Glomerular endothelial cell (primary cell): ENCODE data around the gene TMEM269. TPM values are rescaled to one million over a fixed set of nuclear protein-coding genes. Genes with fewer than 3 reads are reported as not detected.
"Not testable (repeated sequence)": the region's sequence is repeated elsewhere in the genome, so short reads cannot be mapped to it uniquely, and the experiment has no call there.

Experiments used
- DNase-seq: peaks from one replicate; pipeline ENCODE4 v3.0.0-alpha.2; 2011; ENCODE audit warnings: low read depth, low spot score; ENCODE audit errors: extremely low read depth
- total RNA-seq: library from RNA; depleted of rRNA; stranded (reverse); fragments of >200 nt; gene quantifications from 2 replicates; pipeline ENCODE4 v1.2.3, GENCODE V29; 2015

TMEM269 gene
- total RNA-seq, 1 donor from 2014 or later, result not detected

DNA sequence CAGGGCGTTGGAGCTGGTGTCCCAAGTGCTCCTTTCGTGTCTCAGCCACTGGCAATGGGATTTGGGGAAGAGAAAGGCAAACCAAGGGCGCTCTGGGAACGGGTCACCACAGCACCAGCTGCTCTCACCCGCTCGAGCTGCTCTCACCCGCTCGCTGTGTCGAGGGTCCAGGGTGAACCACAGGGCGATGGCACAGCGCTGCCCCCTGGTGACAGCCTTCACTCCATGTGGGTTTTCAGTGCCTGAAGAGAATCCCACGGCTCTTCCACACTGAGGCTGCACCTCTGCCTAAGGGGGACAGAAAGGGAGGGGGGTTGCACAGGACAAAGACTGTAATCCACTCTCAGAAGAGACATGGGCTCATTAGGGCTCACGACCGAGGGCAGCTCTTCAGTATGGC is 37.7 kb upstream of the TMEM269 start:
- DNase-seq, result no peak

DNA sequence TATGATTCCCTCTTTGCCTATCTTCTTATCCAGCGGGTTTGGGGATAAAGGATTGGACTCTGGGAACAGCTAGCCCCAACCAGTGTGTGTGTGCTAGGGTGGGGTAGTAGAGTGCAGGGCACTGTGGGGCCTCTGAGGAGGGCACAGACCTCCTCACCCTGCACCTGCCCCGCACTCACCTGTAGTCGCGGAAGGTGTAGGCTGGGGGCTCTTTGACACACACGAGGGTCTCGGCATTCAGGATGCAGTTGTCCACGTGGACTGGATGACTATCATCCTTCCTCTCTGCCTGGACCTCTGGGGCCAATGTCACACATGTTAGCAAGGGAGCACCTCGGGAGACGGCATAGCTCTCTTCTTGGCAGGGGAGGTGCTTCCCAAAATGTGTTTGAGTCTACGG is 36.8 kb upstream of the TMEM269 start:
- no peak for DNase-seq

DNA sequence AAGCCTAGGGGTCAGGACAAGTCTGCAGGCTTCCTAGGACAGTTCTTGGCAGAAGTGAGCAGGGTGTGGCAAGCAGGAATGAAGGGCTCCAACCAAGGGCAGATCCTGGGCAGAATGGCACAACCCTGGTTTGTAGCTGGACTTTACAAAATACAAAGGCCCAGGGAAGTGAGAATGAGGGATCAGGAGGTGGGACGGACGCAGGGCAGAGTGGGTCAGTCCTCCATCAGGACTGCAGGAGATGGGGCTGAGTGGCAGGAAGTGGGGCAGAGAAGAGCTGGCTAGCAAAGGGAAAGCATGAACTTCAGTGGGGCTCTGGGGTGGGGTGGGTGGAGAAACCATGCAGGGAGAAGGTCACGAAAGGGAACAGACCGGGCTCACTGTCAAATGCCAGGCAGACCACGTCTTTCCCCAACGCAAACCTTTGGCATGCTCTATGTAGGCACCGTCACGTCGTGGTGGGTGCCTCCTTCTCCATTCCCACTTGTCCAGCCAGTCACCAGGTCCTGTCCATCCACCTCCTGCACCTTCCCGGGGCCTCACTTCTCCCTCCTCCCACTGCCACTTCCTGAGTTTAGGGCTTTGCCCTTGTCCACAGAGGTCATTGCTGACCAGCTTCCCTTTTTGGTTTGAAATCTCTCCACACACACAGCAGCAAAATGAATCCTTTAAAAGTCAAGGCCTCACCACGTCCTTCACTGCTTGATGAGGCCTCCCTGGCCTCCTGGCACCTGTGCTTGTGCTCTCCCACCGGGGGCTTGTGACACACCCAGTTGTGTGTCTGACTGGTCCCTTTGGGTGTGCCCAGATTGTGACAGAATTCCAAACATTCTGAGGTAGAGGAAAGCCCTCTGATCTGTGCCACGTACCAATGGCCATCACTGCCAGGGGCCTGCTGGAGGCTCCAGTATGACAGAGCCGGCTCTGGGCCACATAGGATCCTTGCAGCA is 36.1 kb upstream of the TMEM269 start:
- DNase-seq, result no peak

DNA sequence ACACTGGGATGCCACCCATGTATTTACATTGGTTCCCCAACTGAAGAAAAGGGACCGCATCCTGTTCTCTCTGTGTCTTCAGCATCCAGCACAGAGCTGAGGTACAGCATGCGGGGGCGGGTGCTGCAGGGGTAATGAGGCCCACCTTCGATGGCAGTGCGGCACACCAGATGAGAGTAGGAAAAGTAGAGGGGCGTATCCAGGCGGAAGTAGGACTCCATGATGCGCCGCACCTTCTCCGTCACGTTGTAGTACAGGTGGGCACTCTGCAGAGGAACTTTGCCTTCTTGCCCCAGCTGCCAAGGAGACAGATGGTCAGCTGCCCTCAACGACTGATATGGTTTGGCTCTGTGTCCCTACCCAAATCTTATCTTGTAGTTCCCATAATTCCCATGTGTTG is 34.8 kb upstream of the TMEM269 start:
- no peak for DNase-seq

DNA sequence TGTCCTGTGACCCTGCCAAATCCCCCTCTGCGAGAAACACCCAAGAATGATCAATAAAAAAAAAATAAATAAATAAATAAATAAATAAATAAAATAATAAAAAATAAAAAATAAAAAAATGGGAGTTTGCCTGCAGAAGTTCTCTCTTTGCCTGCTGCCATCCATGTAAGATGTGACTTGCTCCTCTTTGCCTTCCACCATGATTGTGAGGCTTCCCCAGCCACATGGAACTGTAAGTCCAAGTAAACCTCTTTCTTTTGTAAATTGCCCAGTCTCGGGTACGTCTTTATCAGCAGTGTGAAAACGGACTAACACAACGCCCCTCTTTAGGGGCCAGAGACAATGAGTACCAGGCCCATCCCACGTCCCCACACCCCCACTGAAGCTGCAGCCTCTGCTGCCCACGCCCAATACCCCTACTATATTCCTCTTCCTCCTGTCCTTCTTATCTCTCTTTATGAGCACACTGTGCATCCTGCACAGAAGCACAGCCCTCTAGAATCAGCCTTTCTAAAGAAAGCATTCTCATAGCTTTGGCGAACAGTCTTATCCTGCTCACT is 33.2 kb upstream of the TMEM269 start:
- DNase-seq, result not testable (repeated sequence)

DNA sequence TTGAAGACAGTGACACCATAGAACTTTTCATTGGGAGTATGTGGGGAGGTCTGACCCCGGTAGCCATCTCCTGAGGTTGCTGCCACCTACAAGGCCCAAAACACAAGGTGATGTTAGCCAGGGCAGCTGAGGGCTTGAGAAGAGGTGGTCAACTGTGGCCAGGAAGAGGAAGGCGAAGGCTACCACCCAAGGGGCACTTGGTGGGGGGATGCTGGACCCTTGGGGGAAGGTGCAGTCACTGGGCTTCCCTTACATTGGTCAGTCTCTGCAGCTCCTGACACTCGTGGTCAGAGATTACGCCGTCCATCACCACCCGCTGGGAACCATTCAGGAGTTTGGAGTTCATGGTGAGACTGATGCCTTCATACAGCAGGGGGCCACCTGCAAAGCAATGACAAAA is 32.5 kb upstream of the TMEM269 start:
- DNase-seq, result no peak

DNA sequence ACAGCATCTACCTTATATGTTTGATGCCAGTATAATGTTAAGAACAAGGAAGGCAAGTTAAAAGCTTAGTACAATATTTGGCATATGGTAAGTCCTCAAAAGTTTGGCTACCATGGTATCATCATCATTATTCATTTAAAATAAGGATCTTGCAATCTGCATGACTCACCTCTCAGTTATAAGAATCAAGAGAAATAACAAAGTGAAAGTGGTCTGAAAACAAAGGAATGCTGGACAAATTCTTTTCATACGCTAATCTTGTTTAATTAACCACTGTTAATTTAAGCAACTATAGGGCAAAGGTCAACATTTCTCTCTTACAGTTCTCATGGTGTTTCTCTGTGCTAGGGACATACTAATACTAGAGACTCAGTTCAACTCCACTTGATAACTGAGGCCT is 31.7 kb upstream of the TMEM269 start:
- DNase-seq, result no peak

DNA sequence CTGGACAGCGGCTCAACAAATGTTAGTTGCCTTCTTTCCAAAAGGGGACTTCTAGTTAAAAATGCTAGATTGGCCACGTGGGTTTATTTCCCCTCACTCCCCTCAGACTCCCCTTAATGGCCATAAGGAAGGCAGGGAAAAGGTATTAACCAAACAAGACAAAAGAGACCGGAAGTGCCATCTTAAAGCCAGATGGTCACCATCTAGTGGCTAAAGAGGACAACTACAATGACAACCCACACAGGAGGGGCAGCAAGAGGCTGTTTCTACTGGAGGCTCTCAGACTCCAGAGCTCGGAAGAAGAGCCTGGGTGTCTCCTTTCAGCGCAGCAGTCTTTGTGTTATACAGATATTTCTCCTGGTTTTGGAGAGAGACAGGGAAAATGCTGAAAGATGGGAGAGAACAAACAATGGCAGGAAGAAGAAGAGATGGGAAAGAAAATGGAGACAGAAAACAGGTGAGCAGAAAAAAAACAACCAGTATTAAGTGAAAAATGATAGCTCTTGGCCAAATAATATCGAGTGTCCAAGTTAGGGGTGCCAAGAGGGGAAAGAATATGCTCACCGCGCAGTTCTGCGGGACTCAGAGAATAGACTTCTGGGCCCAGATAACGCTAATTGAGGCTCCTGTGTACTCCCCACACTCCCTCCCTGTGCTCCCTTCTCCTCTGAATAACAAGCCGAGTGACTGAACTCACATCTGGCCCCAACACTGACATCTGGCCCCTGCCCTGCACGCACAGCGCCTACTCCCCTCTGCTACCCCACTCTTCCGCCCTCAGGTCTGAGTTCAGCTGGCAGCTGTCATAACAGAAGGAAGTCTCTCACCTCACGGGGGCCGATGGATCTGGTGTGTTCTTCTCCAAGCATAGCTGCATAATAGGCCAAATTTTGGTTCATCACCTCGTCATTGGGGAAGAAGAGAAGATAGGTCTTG is 27.6 kb upstream of the TMEM269 start:
- DNase-seq, result no peak

DNA sequence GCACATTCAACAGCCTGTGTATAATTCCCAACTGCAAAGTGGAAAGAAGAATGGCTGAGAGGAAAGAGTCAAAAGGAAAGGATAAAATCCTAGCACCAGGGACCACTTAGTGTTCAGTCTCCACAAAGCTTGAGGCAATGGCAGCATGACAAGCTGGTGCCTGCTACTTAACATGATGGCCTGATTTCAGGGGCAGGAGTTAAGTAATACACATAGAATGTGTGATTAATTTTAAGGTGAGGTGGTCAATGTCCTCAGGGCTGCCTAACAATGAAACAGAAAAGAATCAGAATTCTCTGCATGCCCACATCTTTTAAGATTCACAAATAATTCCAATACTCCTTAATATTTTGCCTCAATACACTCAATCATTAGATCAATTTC is 26.9 kb upstream of the TMEM269 start:
- DNase-seq, result no peak

DNA sequence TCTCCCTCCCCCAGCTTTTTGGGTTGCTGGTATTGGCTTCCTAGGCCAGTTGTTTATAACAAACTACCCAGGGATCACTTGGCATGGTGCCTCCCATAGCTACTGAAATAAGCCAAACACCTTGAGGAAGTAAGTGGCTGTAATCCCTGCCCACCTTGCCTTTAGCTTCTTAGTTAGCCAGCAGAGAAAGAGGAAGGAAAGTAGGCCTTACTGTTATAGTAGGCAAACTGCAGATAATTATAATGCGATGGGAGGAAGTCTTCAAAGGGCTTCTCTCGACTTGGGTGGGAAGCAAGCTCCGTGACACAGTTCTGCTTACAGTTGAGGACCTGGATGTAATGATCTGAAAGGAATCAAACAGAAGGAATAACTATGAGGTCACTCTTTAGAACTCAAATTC is 26.1 kb upstream of the TMEM269 start:
- DNase-seq, result no peak

DNA sequence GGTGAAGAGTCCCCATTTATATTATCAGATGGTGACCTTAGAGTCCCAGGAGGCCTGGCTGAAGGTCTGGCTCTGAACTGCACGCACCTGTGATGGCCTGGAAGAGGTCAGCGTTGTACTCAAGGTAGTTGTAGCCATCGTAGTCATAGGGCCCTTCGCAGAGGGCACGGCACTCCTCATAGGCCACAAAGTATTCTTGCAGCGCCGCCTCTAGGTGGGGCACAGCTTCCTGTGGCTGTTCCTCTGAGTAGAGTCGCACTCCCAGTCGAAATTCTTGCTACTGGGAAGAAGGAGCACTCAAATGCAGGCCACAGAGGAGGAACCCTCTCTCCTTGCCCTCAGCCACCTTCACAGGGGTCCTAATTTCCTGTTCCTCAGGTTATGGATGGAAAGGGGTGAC is 25.7 kb upstream of the TMEM269 start:
- DNase-seq, result no peak

DNA sequence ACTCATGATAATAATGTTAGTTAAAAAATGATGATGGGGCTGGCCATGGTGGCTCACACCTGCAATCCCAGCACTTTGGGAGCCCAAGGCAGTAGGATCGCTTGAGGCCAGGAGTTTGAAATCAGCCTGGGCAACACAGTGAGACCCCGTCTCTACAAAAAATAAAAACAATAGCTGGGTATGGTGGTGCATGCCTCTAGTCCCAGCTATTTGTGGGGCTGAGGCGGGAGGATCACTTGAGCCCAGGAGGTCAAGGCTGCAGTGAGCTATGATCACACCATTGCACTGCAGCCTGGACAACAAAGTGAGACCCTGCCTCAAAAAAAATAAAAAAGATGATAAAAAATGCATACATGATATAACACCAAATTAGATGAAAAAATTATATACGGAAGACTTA is 23.2 kb upstream of the TMEM269 start:
- no peak for DNase-seq

DNA sequence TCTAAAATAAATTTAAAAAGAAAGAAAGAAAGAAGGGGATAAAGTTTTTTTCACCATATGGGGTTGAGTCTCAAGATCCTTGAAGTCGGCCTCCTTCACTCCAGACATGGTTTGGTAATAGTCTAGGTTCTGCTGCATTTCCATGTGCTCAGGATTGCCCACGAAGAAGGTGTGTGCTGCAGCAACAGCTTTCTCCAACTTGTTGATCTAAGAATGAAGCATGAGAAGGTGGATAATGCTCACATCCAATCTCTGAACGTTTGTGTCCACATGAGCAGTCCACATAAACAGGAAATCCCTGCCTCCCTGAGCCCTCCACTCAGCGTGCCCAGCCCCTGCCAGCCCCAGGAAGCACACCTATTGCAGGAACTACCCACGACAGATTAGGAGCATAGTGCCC is 22.5 kb upstream of the TMEM269 start:
- DNase-seq, result no peak

DNA sequence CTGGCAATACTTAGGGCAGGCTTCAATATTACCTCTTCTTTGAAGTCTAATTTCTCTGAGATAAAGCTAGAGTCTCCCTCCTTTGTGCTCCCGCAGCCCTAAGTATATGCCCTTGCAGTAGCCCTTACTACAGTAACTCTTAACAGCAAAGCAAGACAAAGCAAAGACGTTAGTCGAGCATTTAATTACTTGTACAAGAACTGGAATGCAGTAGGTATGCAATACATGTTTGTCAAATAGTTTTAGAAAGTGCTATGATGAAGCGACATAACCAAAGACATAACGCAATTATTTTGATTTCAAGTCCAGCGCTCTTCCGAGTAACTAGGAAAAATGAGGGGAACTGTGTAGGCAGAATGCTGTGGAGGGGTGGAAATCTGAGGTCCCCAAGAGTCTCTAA is 19.5 kb upstream of the TMEM269 start:
- no peak for DNase-seq

DNA sequence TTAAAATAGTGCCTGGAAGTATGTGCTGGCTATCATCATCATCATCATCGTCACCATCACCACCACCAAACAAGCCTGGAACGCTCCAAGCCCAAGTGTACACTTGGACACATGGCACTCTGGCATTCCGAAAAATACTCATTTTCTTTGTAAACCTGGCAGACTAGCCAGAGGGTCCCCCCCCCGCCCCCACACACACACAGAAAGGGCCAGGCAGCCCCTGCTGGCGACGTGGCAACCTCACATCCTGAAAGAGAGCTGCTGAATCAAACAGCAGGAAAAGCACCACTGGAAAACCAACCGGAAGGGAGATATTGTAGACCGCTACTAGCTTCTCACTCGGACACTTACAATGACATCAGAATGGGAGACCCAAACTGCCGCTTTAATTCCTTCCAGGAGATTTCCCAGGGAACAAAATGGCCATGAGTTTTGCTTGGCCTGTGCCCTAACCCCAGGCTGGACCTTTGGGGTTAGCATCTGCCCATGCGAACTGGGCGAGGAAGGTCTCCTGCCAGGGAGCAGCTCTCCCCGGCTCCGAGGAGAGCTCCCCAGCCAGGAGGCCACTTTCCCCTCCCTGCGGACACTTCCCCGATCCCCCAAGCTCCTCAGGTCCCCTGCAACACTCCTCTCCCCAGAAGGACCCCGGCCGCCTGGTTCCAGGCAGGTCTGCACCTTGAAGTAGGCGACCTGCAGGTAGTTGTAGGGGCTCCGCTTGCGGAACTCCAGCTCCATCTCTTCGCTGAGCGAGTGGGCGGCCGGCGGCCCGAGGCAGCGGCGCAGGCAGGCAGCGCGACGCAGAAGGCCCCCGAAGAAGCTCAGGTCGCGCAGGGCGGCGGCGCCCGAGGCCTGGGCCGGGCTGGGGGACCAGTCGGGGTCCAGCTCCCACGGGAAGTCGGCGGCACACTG is 18.7 kb upstream of the TMEM269 start:
- DNase-seq, result no peak

DNA sequence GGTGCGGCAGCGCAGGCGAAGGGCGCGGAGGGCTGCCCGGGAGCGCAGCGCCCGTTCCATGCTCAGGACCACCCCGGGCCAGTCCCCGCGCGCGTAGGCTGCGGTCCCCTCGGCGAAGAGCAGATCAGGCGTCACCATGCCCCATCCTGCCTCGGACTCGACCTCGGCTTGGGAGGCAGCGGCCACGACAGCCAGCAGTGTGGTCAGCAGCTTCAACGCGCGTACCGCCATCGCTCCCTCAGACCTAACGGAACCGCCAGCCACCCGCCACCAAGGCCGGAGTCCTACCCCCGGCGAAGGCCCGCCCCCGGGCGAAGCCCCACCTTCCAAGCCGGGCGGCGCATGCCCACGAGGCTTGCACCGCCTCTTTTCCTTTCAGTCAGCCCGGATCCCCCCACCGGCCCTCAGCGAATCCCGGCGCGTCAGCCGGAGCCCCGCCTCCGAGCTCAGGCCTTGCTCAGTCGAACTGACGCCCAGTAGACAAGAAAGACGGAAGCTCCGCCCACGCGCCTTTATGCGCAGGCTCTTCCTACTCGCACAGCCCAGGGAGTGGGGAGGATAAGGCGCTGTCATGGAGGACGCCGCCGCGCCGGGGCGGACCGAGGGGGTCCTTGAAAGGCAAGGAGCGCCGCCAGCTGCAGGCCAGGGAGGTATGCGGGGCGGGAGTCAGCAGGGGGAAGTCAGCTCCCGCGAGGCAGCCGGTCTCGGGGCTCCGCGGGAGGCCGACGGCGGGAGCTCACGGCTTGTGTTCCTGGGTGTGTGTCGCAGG is 17.9 kb upstream of the TMEM269 start, which contains the start of the genes C1orf50 and P3H1:
C1orf50 (plus strand) TSS at position 509 of the 769 bp plus-strand sequence; CDS start at position 572, 63 bp downstream.
P3H1 (minus strand) TSS at position 288 of the 769 bp plus-strand sequence; CDS start at position 231, 57 bp downstream.
- peak; percentile 82 for DNase-seq

DNA sequence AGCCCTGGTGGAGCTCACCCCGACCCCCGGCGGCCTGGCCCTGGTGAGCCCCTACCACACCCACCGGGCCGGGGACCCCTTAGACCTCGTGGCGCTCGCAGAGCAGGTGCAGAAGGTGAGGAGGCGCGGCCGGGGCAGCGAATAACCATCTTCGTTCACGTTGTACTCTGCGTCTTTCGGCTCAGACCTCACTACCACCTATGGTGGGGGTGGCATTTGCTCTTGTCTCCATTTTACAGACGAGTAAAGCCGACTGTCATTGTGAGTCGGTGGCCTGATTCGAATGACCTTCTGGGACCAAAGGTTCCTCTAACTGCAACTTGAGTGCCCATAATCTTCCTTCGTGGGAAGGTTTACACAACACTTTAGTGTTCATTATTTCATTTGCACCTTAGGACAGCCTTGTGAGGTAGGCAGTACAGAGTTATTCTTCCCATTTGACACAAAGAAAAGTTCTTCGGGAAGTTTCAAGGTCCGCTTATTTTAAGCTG is 17.2 kb upstream of the TMEM269 start:
- DNase-seq, result no peak

DNA sequence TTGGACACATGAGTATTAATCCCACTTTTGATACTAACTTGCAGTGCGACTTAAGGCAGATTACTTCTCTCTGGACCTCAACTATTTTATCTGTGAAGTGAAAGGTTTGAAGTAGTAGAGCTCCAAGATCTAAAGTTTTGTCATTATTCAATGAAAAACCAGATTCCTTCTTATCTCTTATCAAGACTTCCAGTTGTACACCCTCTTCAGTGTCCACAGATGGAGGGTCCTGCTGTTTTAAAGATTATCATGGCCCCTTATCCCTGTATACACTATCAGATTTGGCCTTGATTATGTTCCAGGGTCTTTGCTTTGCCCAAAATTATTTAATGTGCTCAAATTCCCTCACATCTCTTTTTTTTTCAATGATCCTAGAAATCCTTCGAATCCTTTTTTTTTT is 16.6 kb upstream of the TMEM269 start:
- DNase-seq, result no peak

DNA sequence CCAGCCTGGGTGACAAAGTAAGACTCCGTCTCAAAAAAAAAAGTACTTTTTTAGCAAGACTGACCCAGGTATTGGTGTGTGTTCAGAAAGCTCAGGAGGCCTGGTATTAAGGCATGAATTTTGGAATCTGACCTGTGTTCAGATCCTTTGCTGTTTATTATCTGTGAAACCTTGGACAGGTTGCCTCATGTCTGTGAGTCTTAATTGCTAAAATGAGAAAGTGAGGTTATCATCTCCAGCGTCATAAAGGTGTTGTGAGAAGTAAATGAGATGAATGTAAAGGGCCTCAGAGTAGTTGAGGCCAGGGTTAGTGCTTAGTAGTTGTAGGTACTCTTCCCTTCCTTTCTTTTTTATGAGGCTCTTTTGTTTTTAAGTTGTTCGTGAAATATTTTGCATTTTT is 15.0 kb upstream of the TMEM269 start:
- no peak for DNase-seq
